HG02588 (cell line): ENCODE results near the gene KAT8.
"Not testable (repeated sequence)": the region's sequence is repeated elsewhere in the genome, so short reads cannot be mapped to it uniquely, and the experiment has no call there.

Source experiments
- ATAC-seq: cut with Tn5 transposase; IDR thresholded peaks from one replicate; pipeline ENCODE4 v1.9.1; 2021; ENCODE audit warnings: mild to moderate bottlenecking, moderate library complexity; ENCODE audit not compliant: unreplicated experiment

Gene KAT8

DNA sequence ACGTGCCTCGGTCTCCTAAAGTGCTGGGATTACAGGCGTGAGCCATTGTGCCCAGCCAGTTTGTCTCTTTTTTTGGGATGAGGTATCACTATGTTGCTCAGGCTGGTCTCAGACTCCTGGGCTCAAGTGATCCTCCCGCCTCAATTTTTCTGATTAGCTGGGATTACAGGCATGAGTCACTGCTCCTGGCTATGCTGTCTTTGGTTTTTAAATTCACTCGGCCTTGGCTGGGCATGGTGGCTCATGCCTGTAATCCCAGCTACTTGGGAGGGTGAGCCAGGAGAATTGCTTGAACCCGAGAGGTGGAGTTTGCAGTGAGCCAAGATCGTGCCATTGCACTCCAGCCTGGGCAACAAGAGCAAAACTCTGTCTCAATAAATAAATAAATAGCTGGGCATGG, 27.0 kb downstream of the KAT8 start:
- not testable (repeated sequence) for ATAC-seq

DNA sequence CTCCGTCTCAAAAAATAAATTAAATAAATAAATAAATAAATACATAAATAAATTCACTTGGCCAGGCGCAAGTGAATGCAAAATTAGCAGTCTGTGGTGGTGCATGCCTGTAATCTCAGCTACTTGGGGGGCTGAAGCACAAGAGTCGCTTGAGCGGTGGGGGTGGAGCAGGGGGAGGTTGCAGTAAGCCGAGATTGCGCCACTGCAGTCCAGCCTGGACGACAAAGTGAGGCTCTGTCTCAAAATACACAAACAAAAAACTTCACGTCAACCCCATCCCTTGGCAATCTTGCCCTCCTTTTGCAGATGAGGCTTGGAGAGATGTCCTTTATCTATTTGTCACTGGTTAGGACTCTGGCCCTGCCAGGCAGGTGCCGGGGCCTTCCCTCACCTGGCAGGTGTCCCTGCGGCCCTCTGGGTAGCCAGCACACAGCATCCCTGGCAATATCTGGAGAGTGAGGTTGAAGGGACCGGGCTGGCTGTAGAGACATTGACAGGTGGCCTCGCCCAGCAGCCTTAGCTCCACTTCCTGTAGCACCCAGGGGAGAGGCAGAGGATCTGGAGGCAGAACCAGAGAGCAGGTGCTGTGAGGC, 28.0 kb downstream of the KAT8 start:
- ATAC-seq = no peak

DNA sequence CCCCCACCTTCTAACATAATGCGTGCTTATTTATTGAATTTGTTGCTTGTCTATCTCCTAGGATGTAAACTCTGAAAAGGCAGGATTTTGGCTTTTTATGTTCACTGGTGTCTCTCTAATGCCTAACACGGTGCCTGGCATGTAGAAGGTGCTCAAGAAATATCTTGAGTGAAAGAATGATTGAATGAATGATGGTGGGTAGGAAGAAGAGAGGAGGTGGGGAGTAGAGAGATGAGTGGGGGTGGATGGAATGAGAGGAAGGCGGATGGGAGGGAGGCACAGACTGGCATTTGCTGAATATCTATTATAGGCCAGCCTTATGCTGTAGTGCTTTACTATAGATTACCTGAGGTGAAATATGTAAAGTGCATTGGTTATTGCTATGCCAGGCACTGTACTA, 30.1 kb downstream of the KAT8 start:
- no peak for ATAC-seq

DNA sequence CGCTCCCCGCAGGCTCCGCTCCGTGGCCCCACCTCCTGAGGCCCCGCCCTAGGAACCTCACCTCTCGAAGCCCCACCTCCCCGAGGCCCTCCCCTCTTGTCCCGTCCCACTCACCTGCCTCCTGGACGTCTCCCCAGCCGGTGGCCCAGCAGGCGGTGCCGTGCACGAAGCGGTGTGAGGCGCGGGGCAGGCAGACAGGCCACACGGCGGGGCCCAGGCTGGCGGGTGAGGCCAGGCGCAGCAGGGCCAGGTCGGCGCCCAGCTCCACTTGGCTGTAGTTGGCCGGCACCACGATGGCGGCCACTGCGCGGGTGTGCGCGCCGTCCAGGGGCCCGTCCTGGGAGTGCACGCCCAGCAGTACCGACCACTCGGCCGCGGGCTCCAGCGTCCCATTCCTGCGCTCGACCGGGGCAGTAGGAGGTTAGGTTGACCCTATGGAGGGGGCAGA, 30.8 kb downstream of the KAT8 start:
- ATAC-seq = no peak

DNA sequence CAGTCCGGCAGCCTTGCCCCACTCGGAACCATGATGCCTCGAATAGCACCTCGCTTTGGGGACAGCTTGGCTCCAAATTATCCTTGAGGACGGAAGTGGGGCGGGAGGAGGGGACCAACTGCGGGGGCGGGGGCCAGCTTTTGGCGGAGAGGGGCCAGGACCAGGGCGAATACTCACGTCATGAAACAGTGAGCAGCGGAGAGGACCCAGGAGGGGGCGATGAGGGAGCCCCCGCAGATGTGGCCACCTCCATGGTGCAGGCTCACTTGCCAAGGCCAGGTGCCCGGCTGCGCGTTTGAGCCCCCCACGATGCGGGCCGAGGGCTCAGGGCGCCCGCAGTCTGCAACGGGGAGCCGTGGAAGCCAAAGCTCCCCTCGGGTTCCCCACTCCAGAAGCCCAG, 31.4 kb downstream of the KAT8 start:
- ATAC-seq = no peak

DNA sequence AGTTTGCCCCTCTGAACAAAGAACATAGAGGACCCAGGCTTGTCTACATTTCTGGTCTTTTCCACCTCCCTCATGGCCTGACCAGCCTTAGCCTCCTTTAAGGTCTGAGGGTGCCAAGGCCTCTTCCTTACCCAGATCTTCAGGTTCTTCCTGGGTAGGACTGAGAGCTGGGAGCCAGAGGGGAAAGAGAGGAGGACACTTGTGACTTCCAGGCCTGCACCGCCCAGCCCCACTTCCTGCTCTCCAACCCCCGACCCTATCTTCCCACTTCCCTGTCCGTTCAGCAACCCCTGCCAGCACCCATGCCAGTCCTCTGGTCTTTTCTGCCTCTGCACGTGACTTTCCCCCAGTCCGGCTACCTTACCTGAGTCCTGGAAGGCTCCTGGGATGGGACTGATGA, 31.9 kb downstream of the KAT8 start:
- ATAC-seq = no peak

DNA sequence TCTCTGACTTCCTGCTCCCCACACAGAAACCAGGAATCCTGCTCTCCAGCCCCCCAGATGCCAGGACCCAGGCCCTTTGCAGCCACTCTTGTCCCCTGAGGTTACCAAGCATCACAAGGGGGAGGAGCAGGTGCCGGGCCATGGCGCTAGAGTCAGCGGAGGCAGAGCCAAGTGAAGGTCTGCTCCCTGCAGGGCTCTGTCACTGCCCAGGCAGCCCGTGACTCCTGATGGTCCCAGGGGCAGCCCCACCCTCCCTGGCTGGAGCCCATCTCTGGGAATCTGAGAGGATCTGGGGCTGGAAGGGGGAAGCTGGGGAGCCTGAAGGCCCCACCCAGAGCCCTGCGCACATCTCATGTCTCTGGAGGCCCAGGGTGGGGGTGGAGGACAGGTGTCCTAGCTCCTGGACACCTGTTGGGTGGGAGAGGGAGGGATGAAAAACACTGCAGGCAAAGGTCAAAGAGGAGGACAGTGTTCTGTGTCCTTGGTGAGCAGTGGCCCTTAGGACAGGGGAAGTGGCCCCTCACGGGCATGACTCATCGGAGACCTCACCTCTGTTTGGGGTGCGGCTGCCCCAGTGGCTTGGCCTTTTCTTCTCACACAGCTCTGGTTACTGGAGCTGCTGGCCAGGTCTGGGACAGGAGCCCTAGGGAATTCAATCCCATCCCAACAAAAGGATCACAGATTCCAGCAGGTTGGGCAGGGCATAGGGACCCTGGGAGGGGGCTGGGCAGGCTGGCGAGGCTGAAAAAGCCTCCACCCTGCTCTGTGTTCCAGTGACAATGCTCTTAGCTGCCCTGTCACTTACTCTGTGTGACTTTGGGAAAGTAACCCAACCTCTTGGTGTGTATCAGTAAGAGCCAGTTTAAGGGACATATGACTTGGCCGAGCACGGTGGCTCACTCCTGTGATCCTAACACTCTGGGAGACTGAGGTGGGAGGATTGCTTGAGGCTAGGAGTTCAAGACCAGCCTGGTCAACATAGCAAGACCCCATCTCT, 32.7 kb downstream of the KAT8 start, which contains the start of gene PRSS36:
Gene PRSS36, minus strand, starts transcription at position 173 of the 997 bp plus-strand sequence. Its CDS starts 31 bp downstream, at position 142.
- ATAC-seq = no peak

DNA sequence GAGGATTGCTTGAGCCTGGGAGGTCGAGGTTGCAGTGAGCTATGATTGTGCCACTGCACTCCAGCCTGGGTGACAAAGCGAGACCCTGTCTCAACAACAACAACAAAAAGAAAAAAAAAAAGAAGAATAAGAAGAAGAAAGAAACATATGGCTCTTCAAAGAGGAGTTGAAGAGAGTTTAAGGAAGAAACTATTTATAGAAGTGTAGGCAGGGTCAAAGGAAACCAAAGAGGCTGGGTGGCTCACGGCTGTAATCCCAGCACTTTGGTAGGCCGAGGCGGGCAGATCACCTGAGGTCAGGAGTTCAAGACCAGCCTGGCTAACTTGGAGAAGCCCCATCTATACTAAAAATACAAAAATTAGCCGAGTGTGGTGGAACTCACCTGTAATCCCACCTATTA, 33.5 kb downstream of the KAT8 start:
- not testable (repeated sequence) for ATAC-seq

DNA sequence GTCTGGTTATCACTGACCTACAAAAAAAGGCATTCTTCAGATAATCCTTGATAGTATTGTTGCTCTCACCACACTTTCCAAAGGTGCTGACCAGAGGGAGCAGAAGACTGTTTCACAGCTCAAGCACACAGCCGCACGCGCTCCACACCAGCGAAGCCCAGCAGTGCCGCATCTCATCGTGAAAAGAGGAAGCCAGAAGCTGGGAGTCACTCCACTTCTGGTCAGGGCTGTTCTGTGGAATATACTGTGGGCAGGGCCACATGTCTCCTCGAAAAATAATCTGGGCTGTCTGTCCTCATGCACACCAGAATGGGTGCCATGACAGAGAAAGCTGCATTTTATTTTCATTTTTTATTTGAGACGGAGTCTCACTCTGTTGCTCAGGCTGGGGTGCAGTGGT, 39.7 kb downstream of the KAT8 start:
- ATAC-seq = no peak

DNA sequence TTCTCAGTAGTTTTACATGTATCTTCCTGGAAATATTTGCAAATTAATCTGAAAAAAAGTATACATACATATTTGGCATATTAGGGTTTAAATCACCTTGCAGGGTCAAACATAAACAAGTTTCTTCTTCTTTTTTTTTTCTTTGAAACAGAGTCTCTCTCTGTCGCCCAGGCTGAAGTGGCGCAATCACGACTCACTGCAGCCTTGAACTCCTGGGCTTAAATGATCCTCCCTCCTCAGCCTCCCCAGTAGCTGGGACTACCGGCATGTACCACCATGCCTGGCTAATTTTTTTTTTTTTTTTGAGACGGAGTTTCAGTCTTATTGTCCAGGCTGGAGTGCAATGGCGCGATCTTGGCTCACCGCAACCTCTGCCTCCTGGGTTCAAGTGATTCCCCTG, 49.9 kb downstream of the KAT8 start:
- ATAC-seq = no peak

DNA sequence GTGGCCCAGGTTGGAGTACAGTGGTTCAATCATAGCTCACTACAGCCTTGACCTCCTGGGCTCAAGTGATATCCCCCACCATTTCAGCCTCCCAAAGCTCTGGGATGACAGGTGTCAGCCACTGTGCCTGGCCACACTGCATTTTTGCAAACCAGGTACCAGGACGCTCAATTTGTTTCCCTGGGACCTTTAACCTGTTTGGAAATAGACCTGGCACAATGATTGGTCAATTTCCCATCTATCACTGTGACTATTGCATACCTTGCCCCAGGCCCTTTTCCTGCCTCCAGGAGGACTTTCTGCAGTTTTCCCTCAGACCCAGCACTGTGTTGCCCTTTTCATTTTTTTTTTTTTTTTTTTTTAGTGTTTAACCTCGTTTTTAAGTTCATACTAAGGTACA, 51.4 kb downstream of the KAT8 start:
- no peak for ATAC-seq

DNA sequence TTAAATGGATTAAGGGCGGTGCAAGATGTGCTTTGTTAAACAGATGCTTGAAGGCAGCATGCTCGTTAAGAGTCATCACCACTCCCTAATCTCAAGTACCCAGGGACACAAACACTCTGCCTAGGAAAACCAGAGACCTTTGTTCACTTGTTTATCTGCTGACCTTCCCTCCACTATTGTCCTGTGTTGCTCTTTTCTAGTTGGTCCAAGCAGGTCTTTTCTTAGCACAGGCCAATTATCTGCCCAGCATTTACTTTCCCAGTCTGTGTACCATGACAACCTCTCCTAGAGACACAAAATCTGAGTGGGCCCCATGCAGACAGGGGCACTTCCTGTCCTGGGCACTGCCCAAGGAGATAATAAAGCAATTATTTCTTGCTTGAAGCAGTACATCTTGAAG, 52.6 kb downstream of the KAT8 start:
- not testable (repeated sequence) for ATAC-seq

DNA sequence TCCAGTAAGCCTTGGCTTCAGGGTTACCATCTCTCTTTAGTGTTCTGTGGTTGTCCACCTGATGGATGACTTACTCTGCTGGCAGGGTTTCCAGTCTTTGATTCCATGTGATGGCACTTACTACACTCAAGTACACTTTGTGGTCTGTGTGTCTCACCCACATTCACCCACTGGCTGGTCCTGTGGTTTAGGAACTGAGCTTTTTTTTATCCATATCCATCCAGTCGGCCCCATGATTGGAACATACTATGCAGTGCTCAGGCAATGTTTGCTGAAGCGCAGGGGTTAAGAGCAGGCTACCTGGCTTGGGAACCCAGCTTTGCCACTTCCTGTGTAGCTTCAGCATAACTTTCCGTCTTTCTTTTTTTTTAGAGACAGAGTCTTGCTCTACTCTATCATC, 59.7 kb downstream of the KAT8 start:
- ATAC-seq = no peak

DNA sequence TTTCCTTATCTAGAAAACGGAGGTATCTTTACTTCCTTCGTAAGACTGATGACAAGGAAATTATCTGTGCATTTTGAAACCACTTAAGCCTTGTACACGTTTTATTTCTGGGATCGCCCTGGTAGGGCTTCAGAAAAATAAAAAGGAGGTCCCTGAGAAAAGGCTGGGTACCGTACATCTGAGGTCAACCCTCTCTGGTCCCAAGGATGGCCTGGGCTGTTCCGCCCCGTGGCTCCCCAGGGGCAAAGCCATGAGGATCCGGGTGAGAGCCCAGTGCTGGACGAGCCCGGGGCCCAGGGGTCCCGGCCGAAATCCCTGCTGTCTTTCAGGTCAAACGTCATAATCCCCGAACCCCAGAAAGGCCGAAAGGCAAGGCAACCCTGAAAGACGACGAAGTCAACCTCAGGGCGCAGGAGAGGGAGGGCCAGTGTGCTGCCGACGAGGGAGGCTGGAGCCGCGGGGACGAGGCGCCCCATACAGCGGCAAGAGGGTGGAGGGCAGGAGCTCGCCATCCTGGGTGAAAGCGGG, 61.8 kb downstream of the KAT8 start:
- no peak for ATAC-seq

DNA sequence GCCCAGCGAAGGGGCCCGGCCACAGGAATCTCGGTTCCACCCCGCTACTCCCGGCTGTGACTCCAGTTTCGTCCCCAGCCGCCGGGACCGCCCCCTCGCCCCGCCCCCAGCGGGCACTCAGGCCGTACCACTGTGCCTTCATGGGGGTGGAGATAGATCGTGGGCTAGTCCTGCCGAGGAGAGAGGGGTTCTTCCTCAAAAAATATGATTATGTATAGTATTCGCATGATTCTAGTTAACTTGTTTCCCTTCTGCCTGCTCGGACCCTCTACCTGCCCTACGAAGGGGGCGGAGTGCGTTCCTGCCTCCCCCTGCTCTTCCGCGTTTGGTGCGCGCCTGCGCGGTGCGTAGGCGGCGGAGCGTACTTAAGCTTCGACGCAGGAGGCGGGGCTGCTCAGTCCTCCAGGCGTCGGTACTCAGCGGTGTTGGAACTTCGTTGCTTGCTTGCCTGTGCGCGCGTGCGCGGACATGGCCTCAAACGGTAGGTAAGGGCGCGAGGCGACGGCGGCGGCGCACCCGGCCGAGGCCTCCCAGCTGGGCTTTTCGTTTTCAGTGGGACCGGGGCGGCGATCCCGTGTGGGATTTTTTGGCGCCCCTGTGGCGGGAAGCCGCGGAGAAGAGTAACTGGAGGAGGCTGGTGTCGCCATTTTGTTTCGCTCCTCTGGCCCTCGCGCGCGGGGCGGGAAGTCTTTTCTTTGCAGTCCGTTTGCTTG, 62.4 kb downstream of the KAT8 start, which contains the start of gene FUS:
Gene FUS, plus strand, starts transcription at position 393 of the 713 bp plus-strand sequence. Its CDS starts 76 bp downstream, at position 469.
- peak; percentile 60 for ATAC-seq
